ENCODE results near the gene PLXDC2. TPM values are rescaled to one million over a fixed set of nuclear protein-coding genes. Genes with fewer than 3 reads are reported as not detected.

PLXDC2 gene
- total RNA-seq, 3 donors from 2014 or later (not counting 1 experiment from before 2014, with no cell fraction given): 16.9 to 22.9 (median 21.6) TPM

GRCh38 chr10:19789607-19790006, 26.6 kb upstream of the PLXDC2 start:
- Histone ChIP-seq H3K4me1 (ENCODE audit: control insufficient read depth, insufficient read depth, low read length) (no peaks in the 10 kb centered on the region), H3K27me3 (ENCODE audit: control insufficient read depth, insufficient read depth, low read length) (peaks cover 2% of the 10 kb centered on the region), H3K27ac (ENCODE audit: low read length) (no peak overlapping the region), H3K4me3 (ENCODE audit: low read length) (no peak overlapping the region), H3K36me3 (ENCODE audit: control insufficient read depth, insufficient read depth, low read length) (no peaks in the 10 kb centered on the region), H3K9me3 (ENCODE audit: control insufficient read depth, insufficient read depth, low read length) (no peaks in the 10 kb centered on the region)
- no peak for TF ChIP-seq CTCF (IDR thresholded peaks at IDR 0.05)
- Mint-ChIP-seq H3K36me3 (no peaks in the 10 kb centered on the region), H3K4me1 (no peaks in the 10 kb centered on the region), H3K27me3 (ENCODE audit: low read depth in 2 of 2) (peaks cover 12 to 21% of the 10 kb centered on the region in 2 donors), H3K4me3 (no peak overlapping the region), H3K9me3 (no peaks in the 10 kb centered on the region), H3K27ac (no peak overlapping the region)
- 89% methylated on average over 5 of the region's 5 CpGs for WGBS (ENCODE audit: insufficient coverage)
- DNase-seq: no peak
- no peak for ATAC-seq
- intact Hi-C loops (cut with micrococcal nuclease): no loop called here

DNA sequence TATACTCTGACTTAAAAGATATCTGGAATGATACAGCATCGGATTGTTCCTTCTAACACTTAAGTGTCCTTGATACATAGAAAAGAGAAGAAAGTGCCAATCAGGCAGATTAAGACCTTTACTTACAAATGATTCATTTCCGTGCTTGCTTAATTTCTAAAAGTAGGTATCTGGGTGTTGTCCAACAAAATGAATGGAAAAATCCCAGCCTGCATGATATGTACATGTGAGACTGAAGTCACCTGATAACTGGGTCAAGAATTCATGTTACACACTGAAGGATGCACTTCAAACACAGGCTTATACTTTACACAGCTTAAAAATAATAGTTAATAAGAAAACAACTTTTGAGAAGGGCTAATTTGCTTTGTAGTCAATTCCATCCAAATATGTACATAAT, 25.2 kb upstream of the PLXDC2 start:
- no peaks in the 10 kb centered on the region for H3K4me1 Mint-ChIP-seq
- no peaks in the 10 kb centered on the region for H3K36me3 Mint-ChIP-seq
- H3K9me3 Mint-ChIP-seq: no peaks in the 10 kb centered on the region
- no peaks in the 10 kb centered on the region for H3K9me3 ChIP-seq (ENCODE audit: control insufficient read depth, insufficient read depth, low read length)
- ATAC-seq: no peak
- H3K4me1 ChIP-seq (ENCODE audit: control insufficient read depth, insufficient read depth, low read length): no peaks in the 10 kb centered on the region
- no peak overlapping the region for H3K27ac Mint-ChIP-seq
- TF ChIP-seq CTCF (IDR thresholded peaks at IDR 0.05): no peak
- no peak overlapping the region for H3K27ac ChIP-seq (ENCODE audit: low read length)
- WGBS (ENCODE audit: insufficient coverage): 83% methylated on average over 2 of the region's 2 CpGs
- no peak overlapping the region for H3K4me3 Mint-ChIP-seq
- intact Hi-C loops (cut with micrococcal nuclease): no loop called here
- no peak for DNase-seq
- peaks cover 2% of the 10 kb centered on the region for H3K27me3 ChIP-seq (ENCODE audit: control insufficient read depth, insufficient read depth, low read length)
- peaks cover 12 to 17% of the 10 kb centered on the region in 2 donors for H3K27me3 Mint-ChIP-seq (ENCODE audit: low read depth in 2 of 2)
- no peaks in the 10 kb centered on the region for H3K36me3 ChIP-seq (ENCODE audit: control insufficient read depth, insufficient read depth, low read length)
- H3K4me3 ChIP-seq (ENCODE audit: low read length): no peak overlapping the region

DNA sequence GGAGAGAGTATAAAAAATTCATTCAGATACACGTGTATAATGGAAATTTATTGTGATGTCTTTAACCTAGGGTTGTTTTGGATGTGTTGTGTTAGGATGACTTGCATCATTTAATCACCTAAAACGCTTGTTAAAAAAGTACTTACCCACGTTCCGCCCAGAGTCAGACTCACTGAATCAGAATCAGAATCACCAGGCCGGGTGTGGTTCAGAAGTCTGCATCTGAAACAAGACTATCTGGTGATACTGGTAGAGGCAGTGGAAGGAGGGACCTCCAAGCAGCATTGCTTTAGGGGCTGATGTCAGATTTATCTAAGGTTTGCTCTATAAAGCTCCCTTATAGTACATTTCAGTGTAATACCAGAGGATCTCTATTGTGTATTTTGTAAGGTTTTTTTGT, 20.5 kb upstream of the PLXDC2 start:
- Histone ChIP-seq H3K4me1 (ENCODE audit: control insufficient read depth, insufficient read depth, low read length) (no peaks in the 10 kb centered on the region), H3K36me3 (ENCODE audit: control insufficient read depth, insufficient read depth, low read length) (no peaks in the 10 kb centered on the region), H3K9me3 (ENCODE audit: control insufficient read depth, insufficient read depth, low read length) (no peaks in the 10 kb centered on the region), H3K4me3 (ENCODE audit: low read length) (no peak overlapping the region), H3K27ac (ENCODE audit: low read length) (no peak overlapping the region), H3K27me3 (ENCODE audit: control insufficient read depth, insufficient read depth, low read length) (no peaks in the 10 kb centered on the region)
- no peak overlapping the region for H3K27ac Mint-ChIP-seq
- no peak overlapping the region for H3K4me3 Mint-ChIP-seq
- 88% methylated on average over 5 of the region's 5 CpGs for WGBS (ENCODE audit: insufficient coverage)
- no peaks in the 10 kb centered on the region for H3K36me3 Mint-ChIP-seq
- DNase-seq (no peak), ATAC-seq (no peak)
- H3K27me3 Mint-ChIP-seq (ENCODE audit: low read depth in 2 of 2): peaks cover 3 to 5% of the 10 kb centered on the region in 2 donors
- no peaks in the 10 kb centered on the region for H3K9me3 Mint-ChIP-seq
- TF ChIP-seq CTCF (IDR thresholded peaks at IDR 0.05): no peak
- intact Hi-C loops (cut with micrococcal nuclease): no loop called here
- no peaks in the 10 kb centered on the region for H3K4me1 Mint-ChIP-seq

GRCh38 chr10:19800161-19800560, 16.1 kb upstream of the PLXDC2 start:
- ATAC-seq (no peak), DNase-seq (no peak)
- Histone ChIP-seq H3K27ac (ENCODE audit: low read length) (no peak overlapping the region), H3K4me3 (ENCODE audit: low read length) (no peak overlapping the region), H3K27me3 (ENCODE audit: control insufficient read depth, insufficient read depth, low read length) (no peaks in the 10 kb centered on the region), H3K36me3 (ENCODE audit: control insufficient read depth, insufficient read depth, low read length) (no peaks in the 10 kb centered on the region), H3K9me3 (ENCODE audit: control insufficient read depth, insufficient read depth, low read length) (no peaks in the 10 kb centered on the region), H3K4me1 (ENCODE audit: control insufficient read depth, insufficient read depth, low read length) (no peaks in the 10 kb centered on the region)
- Mint-ChIP-seq H3K4me3 (no peak overlapping the region), H3K4me1 (no peaks in the 10 kb centered on the region), H3K9me3 (no peaks in the 10 kb centered on the region), H3K36me3 (peaks cover 8% of the 10 kb centered on the region), H3K27ac (no peak overlapping the region), H3K27me3 (ENCODE audit: low read depth in 2 of 2) (peaks cover 8 to 26% of the 10 kb centered on the region in 2 donors)
- no CpG with 5 or more reads among the region's 3 CpGs for WGBS (ENCODE audit: insufficient coverage)
- intact Hi-C loops (cut with micrococcal nuclease): no loop called here
- no peak for TF ChIP-seq CTCF (IDR thresholded peaks at IDR 0.05)

Data from natural killer cell (primary cell).